ENCODE measurements around the gene MIER2. TPM values are rescaled to one million over a fixed set of nuclear protein-coding genes. Genes with fewer than 3 reads are reported as not detected.

The MIER2 gene
- total RNA-seq, 1 donor from 2014 or later: 43.5 TPM

- Histone ChIP-seq H4K20me1 (ENCODE audit: insufficient read depth, low read length) (no peaks in the 10 kb centered on the region), H3K4me2 (ENCODE audit: low read length) (no peak overlapping the region), H3K9me3 (ENCODE audit: insufficient read depth, low read depth, low read length) (no peaks in the 10 kb centered on the region), H3K9ac (ENCODE audit: low read length) (no peak overlapping the region), H3K4me3 (ENCODE audit: insufficient read depth, low read depth, low read length) (no peak overlapping the region), H3K27ac (ENCODE audit: low read depth, low read length) (no peak overlapping the region), H2AFZ (ENCODE audit: low read depth, low read length) (no peak overlapping the region), H3K79me2 (ENCODE audit: insufficient read depth, low read length) (no peaks in the 10 kb centered on the region), H3K4me1 (ENCODE audit: insufficient read depth, low read length) (no peaks in the 10 kb centered on the region), H3K27me3 (ENCODE audit: insufficient read depth, low read length) (no peaks in the 10 kb centered on the region), H3K36me3 (ENCODE audit: insufficient read depth, low read length) (no peaks in the 10 kb centered on the region)
- Mint-ChIP-seq H3K4me3 (ENCODE audit: unreplicated experiment) (no peak overlapping the region), H3K9me3 (ENCODE audit: unreplicated experiment) (no peaks in the 10 kb centered on the region), H3K27me3 (ENCODE audit: low read depth, unreplicated experiment) (peaks cover 9% of the 10 kb centered on the region), H3K4me1 (ENCODE audit: low read depth, unreplicated experiment) (no peaks in the 10 kb centered on the region), H3K36me3 (ENCODE audit: low read depth, unreplicated experiment) (peaks cover 2% of the 10 kb centered on the region), H3K27ac (ENCODE audit: unreplicated experiment) (no peak overlapping the region)
- FAIRE-seq: no peak
- no peak for DNase-seq (ENCODE audit: low read depth)
- no peak for TF ChIP-seq CTCF (IDR thresholded peaks at IDR 0.05; ENCODE audit: insufficient read depth, low read depth, low read length)
- no peak for TF ChIP-seq EZH2 (IDR thresholded peaks at IDR 0.05; ENCODE audit: insufficient read depth, low read length)
Measured at GRCh38 chr19:281156-281853, 63.3 kb downstream of the MIER2 start.

GRCh38 chr19:280541-281009 is 64.0 kb downstream of the MIER2 start:
- peaks cover 15% of the 10 kb centered on the region for H3K27me3 Mint-ChIP-seq (ENCODE audit: low read depth, unreplicated experiment)
- Histone ChIP-seq H3K4me2 (ENCODE audit: low read length) (no peak overlapping the region), H3K36me3 (ENCODE audit: insufficient read depth, low read length) (no peaks in the 10 kb centered on the region), H3K9ac (ENCODE audit: low read length) (no peak overlapping the region), H3K9me3 (ENCODE audit: insufficient read depth, low read depth, low read length) (no peaks in the 10 kb centered on the region), H3K27me3 (ENCODE audit: insufficient read depth, low read length) (no peaks in the 10 kb centered on the region), H4K20me1 (ENCODE audit: insufficient read depth, low read length) (no peaks in the 10 kb centered on the region), H2AFZ (ENCODE audit: low read depth, low read length) (no peak overlapping the region), H3K79me2 (ENCODE audit: insufficient read depth, low read length) (no peaks in the 10 kb centered on the region), H3K4me1 (ENCODE audit: insufficient read depth, low read length) (no peaks in the 10 kb centered on the region), H3K4me3 (ENCODE audit: insufficient read depth, low read depth, low read length) (no peak overlapping the region), H3K27ac (ENCODE audit: low read depth, low read length) (no peak overlapping the region)
- no peak overlapping the region for H3K27ac Mint-ChIP-seq (ENCODE audit: unreplicated experiment)
- H3K36me3 Mint-ChIP-seq (ENCODE audit: low read depth, unreplicated experiment): peaks cover 5% of the 10 kb centered on the region
- H3K4me1 Mint-ChIP-seq (ENCODE audit: low read depth, unreplicated experiment): no peaks in the 10 kb centered on the region
- FAIRE-seq (no peak), DNase-seq (ENCODE audit: low read depth) (no peak)
- TF ChIP-seq CTCF (IDR thresholded peaks at IDR 0.05; ENCODE audit: insufficient read depth, low read depth, low read length) (no peak), EZH2 (IDR thresholded peaks at IDR 0.05; ENCODE audit: insufficient read depth, low read length) (no peak)
- H3K4me3 Mint-ChIP-seq (ENCODE audit: unreplicated experiment): no peak overlapping the region
- no peaks in the 10 kb centered on the region for H3K9me3 Mint-ChIP-seq (ENCODE audit: unreplicated experiment)

GRCh38 chr19:279656-280055 is 64.9 kb downstream of the MIER2 start:
- Histone ChIP-seq H4K20me1 (ENCODE audit: insufficient read depth, low read length) (no peaks in the 10 kb centered on the region), H3K27ac (ENCODE audit: low read depth, low read length) (no peak overlapping the region), H2AFZ (ENCODE audit: low read depth, low read length) (no peak overlapping the region), H3K4me3 (ENCODE audit: insufficient read depth, low read depth, low read length) (no peak overlapping the region), H3K9me3 (ENCODE audit: insufficient read depth, low read depth, low read length) (no peaks in the 10 kb centered on the region), H3K4me1 (ENCODE audit: insufficient read depth, low read length) (no peaks in the 10 kb centered on the region), H3K9ac (ENCODE audit: low read length) (no peak overlapping the region), H3K79me2 (ENCODE audit: insufficient read depth, low read length) (no peaks in the 10 kb centered on the region), H3K4me2 (ENCODE audit: low read length) (no peak overlapping the region), H3K36me3 (ENCODE audit: insufficient read depth, low read length) (no peaks in the 10 kb centered on the region), H3K27me3 (ENCODE audit: insufficient read depth, low read length) (no peaks in the 10 kb centered on the region)
- Mint-ChIP-seq H3K27ac (ENCODE audit: unreplicated experiment) (no peak overlapping the region), H3K4me3 (ENCODE audit: unreplicated experiment) (peak overlapping the region; percentile 43), H3K4me1 (ENCODE audit: low read depth, unreplicated experiment) (no peaks in the 10 kb centered on the region), H3K27me3 (ENCODE audit: low read depth, unreplicated experiment) (peaks cover 22% of the 10 kb centered on the region), H3K36me3 (ENCODE audit: low read depth, unreplicated experiment) (peaks cover 5% of the 10 kb centered on the region), H3K9me3 (ENCODE audit: unreplicated experiment) (no peaks in the 10 kb centered on the region)
- TF ChIP-seq EZH2 (IDR thresholded peaks at IDR 0.05; ENCODE audit: insufficient read depth, low read length) (no peak), CTCF (IDR thresholded peaks at IDR 0.05; ENCODE audit: insufficient read depth, low read depth, low read length) (no peak)
- no peak for FAIRE-seq
- no peak for DNase-seq (ENCODE audit: low read depth)
